ENCODE measurements around the gene FEM1B.

GRCh38 chr15:68339481-68339880 lies 61.9 kb downstream of the FEM1B start:
- no peak for TF ChIP-seq POLR2A (IDR thresholded peaks at IDR 0.05; ENCODE audit: low read length)
- TF ChIP-seq CTCF (IDR thresholded peaks at IDR 0.05) = no peak
- no peak for TF ChIP-seq SREBF2 (IDR thresholded peaks at IDR 0.05)
- TF ChIP-seq EP300 (IDR thresholded peaks at IDR 0.05) = no peak
- TF ChIP-seq FOSL2 (IDR thresholded peaks at IDR 0.05) = no peak
- no peak for TF ChIP-seq FOSL2 (CRISPR knock-in tag; IDR thresholded peaks at IDR 0.05)
- no peak for TF ChIP-seq HDAC2 (IDR thresholded peaks at IDR 0.05)
- TF ChIP-seq, protein P1, sequence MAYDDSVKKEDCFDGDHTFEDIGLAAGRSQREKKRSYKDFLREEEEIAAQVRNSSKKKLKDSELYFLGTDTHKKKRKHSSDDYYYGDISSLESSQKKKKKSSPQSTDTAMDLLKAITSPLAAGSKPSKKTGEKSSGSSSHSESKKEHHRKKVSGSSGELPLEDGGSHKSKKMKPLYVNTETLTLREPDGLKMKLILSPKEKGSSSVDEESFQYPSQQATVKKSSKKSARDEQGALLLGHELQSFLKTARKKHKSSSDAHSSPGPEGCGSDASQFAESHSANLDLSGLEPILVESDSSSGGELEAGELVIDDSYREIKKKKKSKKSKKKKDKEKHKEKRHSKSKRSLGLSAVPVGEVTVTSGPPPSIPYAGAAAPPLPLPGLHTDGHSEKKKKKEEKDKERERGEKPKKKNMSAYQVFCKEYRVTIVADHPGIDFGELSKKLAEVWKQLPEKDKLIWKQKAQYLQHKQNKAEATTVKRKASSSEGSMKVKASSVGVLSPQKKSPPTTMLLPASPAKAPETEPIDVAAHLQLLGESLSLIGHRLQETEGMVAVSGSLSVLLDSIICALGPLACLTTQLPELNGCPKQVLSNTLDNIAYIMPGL (CRISPR knock-in tag; IDR thresholded peaks at IDR 0.05; ENCODE audit: borderline replicate concordance) = no peak
- no peak for TF ChIP-seq POLR2AphosphoS2 (conservative IDR thresholded peaks at IDR 0.05; ENCODE audit: low read length)
- TF ChIP-seq CHD4 (IDR thresholded peaks at IDR 0.05; ENCODE audit: borderline replicate concordance) = no peak
- TF ChIP-seq, protein P2, sequence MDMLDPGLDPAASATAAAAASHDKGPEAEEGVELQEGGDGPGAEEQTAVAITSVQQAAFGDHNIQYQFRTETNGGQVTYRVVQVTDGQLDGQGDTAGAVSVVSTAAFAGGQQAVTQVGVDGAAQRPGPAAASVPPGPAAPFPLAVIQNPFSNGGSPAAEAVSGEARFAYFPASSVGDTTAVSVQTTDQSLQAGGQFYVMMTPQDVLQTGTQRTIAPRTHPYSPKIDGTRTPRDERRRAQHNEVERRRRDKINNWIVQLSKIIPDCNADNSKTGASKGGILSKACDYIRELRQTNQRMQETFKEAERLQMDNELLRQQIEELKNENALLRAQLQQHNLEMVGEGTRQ (IDR thresholded peaks at IDR 0.05) = no peak
- no peak for TF ChIP-seq RAD21 (conservative IDR thresholded peaks at IDR 0.05 in 1 of 2, IDR thresholded peaks at IDR 0.05 in 1 of 2)
- no peak for TF ChIP-seq PHF8 (IDR thresholded peaks at IDR 0.05; ENCODE audit: borderline replicate concordance, low read depth)
